C1 segment of cervical spinal cord (tissue), 14 donors: ENCODE measurements around the gene MORN2.
A peak's percentile ranks its signal among the peaks of the same experiment; 100 is the strongest.
"Not testable (repeated sequence)": the region's sequence is repeated elsewhere in the genome, so short reads cannot be mapped to it uniquely, and the experiment has no call there.

Source experiments
- DNase-seq, 14 donors: peaks; one replicate each; lab custom pipeline; 2025; lab: John Stamatoyannopoulos, UW

Gene MORN2

GRCh38 chr2:38875576-38876367 lies at the start of gene MORN2, which contains the start of gene DHX57:
TSS of gene MORN2 (plus strand) at chr2:38875976.
TSS of gene DHX57 (minus strand) at chr2:38875934. CDS start at chr2:38868405, 7,529 bp downstream.
- DNase-seq: peak; percentile 21 to 87 (median 74)

GRCh38 chr2:38827539-38828145 lies 48.1 kb upstream of the MORN2 start:
- DNase-seq: not testable (repeated sequence)

- DNase-seq: no peak
Measured at GRCh38 chr2:38828460-38828859, 47.3 kb upstream of the MORN2 start.

- DNase-seq: no peak
Measured at GRCh38 chr2:38829971-38830370, 45.8 kb upstream of the MORN2 start.

- DNase-seq: no peak
Measured at GRCh38 chr2:38830526-38831159, 45.1 kb upstream of the MORN2 start.

- peak in 1 of 14 donors; percentile 1 for DNase-seq
Measured at GRCh38 chr2:38835015-38835601, 40.7 kb upstream of the MORN2 start.

- DNase-seq: no peak
Measured at GRCh38 chr2:38835990-38836389, 39.8 kb upstream of the MORN2 start.

- DNase-seq: no peak
Measured at GRCh38 chr2:38836791-38837190, 39.0 kb upstream of the MORN2 start.

GRCh38 chr2:38850045-38850444 lies 25.7 kb upstream of the MORN2 start:
- DNase-seq: no peak

GRCh38 chr2:38856165-38856564 lies 19.6 kb upstream of the MORN2 start:
- DNase-seq: no peak

GRCh38 chr2:38862476-38862875 lies 13.3 kb upstream of the MORN2 start:
- no peak for DNase-seq

GRCh38 chr2:38863061-38863695 lies 12.6 kb upstream of the MORN2 start:
- no peak for DNase-seq

- DNase-seq: no peak
Measured at GRCh38 chr2:38866773-38867443, 8.9 kb upstream of the MORN2 start.

- DNase-seq: no peak
Measured at GRCh38 chr2:38871432-38871831, 4.3 kb upstream of the MORN2 start.

GRCh38 chr2:38873763-38874162 lies 2.0 kb upstream of the MORN2 start:
- no peak for DNase-seq

- peak in 1 of 14 donors; percentile 35 for DNase-seq
Measured at GRCh38 chr2:38875227-38875575, 575 bp upstream of the MORN2 start.

GRCh38 chr2:38876407-38876806 lies 631 bp downstream of the MORN2 start:
- DNase-seq: peak in 1 of 14 donors; percentile 12

GRCh38 chr2:38886063-38886462 lies 10.3 kb downstream of the MORN2 start:
- no peak for DNase-seq

GRCh38 chr2:38887347-38887746 lies 11.6 kb downstream of the MORN2 start:
- no peak for DNase-seq

- no peak for DNase-seq
Measured at GRCh38 chr2:38887902-38888554, 12.3 kb downstream of the MORN2 start.

- no peak for DNase-seq
Measured at GRCh38 chr2:38889045-38889444, 13.3 kb downstream of the MORN2 start.
